HUES64 (cell line): ENCODE results near the gene CADM2.

ENCODE experiments used
- H3K27ac ChIP-seq: 2 replicates; pipeline ENCODE4 v1.7.0; 2013; ENCODE audit warnings: low read depth, low read length, inconsistent platforms
- H3K27me3 ChIP-seq: 2 replicates; pipeline ENCODE4 v1.6.1; 2013; ENCODE audit warnings: mild to moderate bottlenecking, low read length; ENCODE audit not compliant: insufficient read depth
- H3K36me3 ChIP-seq: 2 replicates; pipeline ENCODE4 v1.6.1; 2013; ENCODE audit warnings: mild to moderate bottlenecking, low read length; ENCODE audit not compliant: insufficient read depth
- H3K4me1 ChIP-seq: 2 replicates; pipeline ENCODE4 v1.6.1; 2013; ENCODE audit warnings: mild to moderate bottlenecking, low read length, moderate library complexity; ENCODE audit not compliant: insufficient read depth
- H3K4me3 ChIP-seq: 2 replicates; pipeline ENCODE4 v1.5.1; 2013; ENCODE audit warnings: mild to moderate bottlenecking, low read length, moderate library complexity
- H3K9ac ChIP-seq: 2 replicates; pipeline ENCODE4 v1.6.1; 2013; ENCODE audit warnings: mild to moderate bottlenecking, low read depth, low read length
- H3K9me3 ChIP-seq: 2 replicates; pipeline ENCODE4 v1.6.1; 2013; ENCODE audit warnings: low read depth, low read length; ENCODE audit not compliant: insufficient read depth
- WGBS: fragments of 150-250, 120-280 bp; methylation state at CpG from one replicate; pipeline ENCODE4 v1.1.7; 2013; ENCODE audit warnings: missing lambda C conversion rate; 5-methylcytosine and 5-hydroxymethylcytosine counted together

Gene CADM2

DNA sequence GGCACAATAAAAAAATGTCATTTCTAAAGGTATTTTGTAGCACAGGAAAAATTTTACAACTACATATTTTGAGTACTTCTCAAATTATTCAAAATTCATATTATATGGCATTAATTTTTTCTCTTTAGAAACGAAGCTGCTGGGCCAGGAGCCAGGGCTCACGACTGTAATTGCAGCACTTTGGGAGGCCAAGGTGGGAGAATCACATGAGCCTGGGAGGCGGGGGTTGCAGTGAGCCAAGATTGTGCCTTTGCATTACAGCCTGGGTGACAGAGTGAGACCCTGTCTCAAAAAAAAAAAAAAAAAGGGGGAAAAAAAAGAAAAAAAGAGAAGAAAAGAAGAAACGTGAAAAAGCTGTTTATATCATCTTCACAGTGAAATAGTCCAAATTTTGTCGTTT, 62.0 kb downstream of the CADM2 start:
- peaks cover 21% of the 10 kb centered on the region for H3K4me1 ChIP-seq
- H3K27me3 ChIP-seq = no peaks in the 10 kb centered on the region
- no peak overlapping the region for H3K4me3 ChIP-seq
- 78% methylated on average over 5 of the region's 5 CpGs for WGBS
- H3K9ac ChIP-seq = no peak overlapping the region
- H3K36me3 ChIP-seq = no peaks in the 10 kb centered on the region
- no peak overlapping the region for H3K27ac ChIP-seq
- H3K9me3 ChIP-seq = no peaks in the 10 kb centered on the region

DNA sequence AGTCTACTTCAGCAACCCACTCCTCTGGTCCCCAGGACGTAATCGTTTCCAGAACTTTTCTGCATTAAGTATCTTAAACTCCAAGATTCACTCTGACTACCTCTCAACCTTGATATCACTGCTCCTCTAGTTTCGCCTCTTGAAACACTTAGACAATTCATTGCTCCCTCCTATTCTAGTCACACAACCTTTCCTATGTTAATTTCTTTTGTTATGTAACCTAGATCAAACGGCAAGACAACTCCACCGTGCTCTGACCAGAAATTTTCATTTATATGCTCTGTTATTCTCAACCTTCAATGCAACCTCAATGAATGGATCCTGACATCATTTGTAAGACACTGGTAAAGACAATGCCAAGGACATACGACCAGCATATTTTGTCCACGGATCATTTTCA, 71.3 kb downstream of the CADM2 start:
- peaks cover 24% of the 10 kb centered on the region for H3K4me1 ChIP-seq
- no peaks in the 10 kb centered on the region for H3K9me3 ChIP-seq
- 58% methylated on average over 7 of the region's 7 CpGs for WGBS
- H3K27ac ChIP-seq = no peak overlapping the region
- no peak overlapping the region for H3K4me3 ChIP-seq
- H3K36me3 ChIP-seq = no peaks in the 10 kb centered on the region
- H3K27me3 ChIP-seq = no peaks in the 10 kb centered on the region
- no peak overlapping the region for H3K9ac ChIP-seq

DNA sequence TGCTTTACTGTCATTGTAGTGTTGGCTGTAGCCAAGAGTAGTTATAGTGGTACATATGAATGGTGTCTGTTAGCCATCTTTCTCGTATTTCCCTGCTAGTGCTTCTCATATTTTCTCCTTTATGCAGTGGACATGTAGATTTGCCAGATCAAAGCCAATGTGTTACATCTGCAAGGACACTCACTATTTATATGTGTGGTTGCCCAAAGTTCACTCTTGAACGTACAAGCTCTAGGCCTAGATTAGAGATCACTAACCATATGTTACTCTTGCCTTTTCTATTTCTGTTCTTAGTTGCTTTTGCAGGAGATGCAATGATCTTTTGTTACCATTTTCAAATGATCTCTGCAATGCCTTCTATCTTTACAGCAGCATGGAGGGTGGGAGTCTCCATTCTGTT, 78.4 kb downstream of the CADM2 start:
- H3K9me3 ChIP-seq = no peaks in the 10 kb centered on the region
- no peak overlapping the region for H3K4me3 ChIP-seq
- H3K27me3 ChIP-seq = no peaks in the 10 kb centered on the region
- no peak overlapping the region for H3K27ac ChIP-seq
- peaks cover 9% of the 10 kb centered on the region; the same call in 1 of the 2 replicates for H3K4me1 ChIP-seq
- no peaks in the 10 kb centered on the region for H3K36me3 ChIP-seq
- 94% methylated on average over 2 of the region's 2 CpGs for WGBS
- H3K9ac ChIP-seq = no peak overlapping the region

DNA sequence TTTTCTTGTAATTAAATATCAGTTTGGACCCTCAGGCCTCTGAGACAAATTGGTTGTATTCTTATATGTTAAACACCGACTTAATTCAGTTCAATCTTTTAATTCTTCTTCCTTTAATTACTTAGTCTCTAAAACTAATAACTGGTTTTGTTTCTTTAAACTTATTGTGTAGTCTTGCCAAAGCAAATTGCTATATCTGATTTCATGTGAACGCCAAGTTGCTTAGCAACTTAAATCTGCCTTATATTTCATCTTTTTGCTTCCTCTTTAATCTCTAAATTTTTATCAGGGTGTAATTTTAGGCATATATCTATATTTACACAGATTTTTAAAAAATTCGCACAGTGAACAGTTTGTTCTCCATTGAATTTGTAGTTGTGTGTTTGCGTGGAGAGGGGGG, 82.2 kb downstream of the CADM2 start:
- H3K27ac ChIP-seq = no peak overlapping the region
- no peaks in the 10 kb centered on the region for H3K27me3 ChIP-seq
- H3K9me3 ChIP-seq = no peaks in the 10 kb centered on the region
- H3K4me1 ChIP-seq = peaks cover 9% of the 10 kb centered on the region; the same call in 1 of the 2 replicates
- H3K36me3 ChIP-seq = no peaks in the 10 kb centered on the region
- no peak overlapping the region for H3K4me3 ChIP-seq
- WGBS = 96% methylated on average over 3 of the region's 4 CpGs
- no peak overlapping the region for H3K9ac ChIP-seq

DNA sequence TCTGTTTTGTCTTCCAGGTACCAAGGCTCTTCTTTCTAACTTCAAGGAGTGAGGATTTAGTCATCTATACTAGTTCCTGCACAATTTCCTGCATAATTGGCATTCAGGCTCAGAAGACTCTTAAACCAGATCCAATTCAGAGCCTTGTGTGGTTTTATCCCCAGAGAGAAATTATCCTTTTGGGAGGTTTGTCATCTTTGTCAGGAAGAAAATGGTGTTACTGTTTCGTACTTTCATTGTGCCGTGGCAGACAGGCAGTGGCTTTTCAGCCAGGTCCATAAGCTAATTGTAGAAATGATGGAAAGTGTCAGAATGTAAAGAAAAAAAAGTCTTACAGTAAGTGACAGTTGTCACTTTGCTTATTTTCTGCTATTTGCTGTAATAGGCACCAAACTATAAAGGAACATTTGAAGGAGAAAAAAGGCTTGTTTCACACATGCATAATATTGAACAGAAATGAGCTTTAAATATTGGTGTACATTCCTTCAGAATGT, 82.8 kb downstream of the CADM2 start:
- H3K4me3 ChIP-seq = no peak overlapping the region

DNA sequence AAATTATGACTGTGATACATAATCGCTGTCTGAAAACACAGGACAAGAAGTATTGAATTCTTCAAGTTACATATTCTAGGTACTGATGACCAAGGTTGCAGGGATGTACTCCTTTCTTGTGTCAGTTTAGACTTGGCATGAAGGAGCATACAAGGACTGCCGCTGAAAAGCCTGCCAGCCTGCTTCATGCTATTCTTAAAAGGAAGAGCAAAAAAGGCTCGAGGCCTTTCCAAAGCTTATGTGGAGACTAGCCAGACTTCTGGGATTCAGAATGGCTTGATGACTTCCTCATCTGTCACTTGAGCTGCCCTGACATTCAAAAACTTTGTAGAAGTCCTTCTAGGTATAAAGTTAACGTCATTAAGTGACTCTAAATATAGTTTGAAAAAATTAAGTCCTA, 92.0 kb downstream of the CADM2 start:
- H3K27ac ChIP-seq = no peak overlapping the region

More for the DNA sequence above, 82.8 kb downstream of the CADM2 start:
- H3K36me3 ChIP-seq = no peaks in the 10 kb centered on the region
- no peaks in the 10 kb centered on the region for H3K9me3 ChIP-seq
- H3K27me3 ChIP-seq = no peaks in the 10 kb centered on the region
- H3K27ac ChIP-seq = no peak overlapping the region
- 94% methylated on average over 2 of the region's 2 CpGs for WGBS
- H3K4me1 ChIP-seq = peaks cover 9% of the 10 kb centered on the region; the same call in 1 of the 2 replicates
- H3K9ac ChIP-seq = no peak overlapping the region

DNA sequence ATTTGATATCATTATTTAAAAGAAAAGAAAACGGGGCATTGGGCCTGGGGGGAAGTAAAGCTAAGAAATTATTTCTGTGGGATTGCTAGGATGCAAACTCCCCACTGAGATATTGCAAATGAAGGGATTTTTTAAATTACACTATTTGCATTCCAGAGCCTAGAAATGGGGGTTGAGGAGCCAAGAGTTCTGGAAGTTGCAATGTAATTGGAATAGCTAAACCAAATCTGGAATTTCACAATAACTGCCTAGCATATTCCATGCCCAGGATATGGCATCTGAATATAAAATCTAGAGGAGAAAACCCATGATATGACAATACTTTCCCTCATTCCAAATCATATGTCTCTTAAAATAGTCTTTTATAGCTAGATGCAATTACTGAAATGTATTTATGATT, 93.0 kb downstream of the CADM2 start:
- no peaks in the 10 kb centered on the region for H3K36me3 ChIP-seq
- no CpG with 5 or more reads among the region's 1 CpG for WGBS

More for the DNA sequence above, 92.0 kb downstream of the CADM2 start:
- 96% methylated on average over 3 of the region's 4 CpGs for WGBS
- H3K4me1 ChIP-seq = peaks cover 6% of the 10 kb centered on the region; the same call in 1 of the 2 replicates
- H3K9me3 ChIP-seq = no peaks in the 10 kb centered on the region
- no peaks in the 10 kb centered on the region for H3K36me3 ChIP-seq
- H3K4me3 ChIP-seq = no peak overlapping the region
- no peaks in the 10 kb centered on the region for H3K27me3 ChIP-seq
- no peak overlapping the region for H3K9ac ChIP-seq

DNA sequence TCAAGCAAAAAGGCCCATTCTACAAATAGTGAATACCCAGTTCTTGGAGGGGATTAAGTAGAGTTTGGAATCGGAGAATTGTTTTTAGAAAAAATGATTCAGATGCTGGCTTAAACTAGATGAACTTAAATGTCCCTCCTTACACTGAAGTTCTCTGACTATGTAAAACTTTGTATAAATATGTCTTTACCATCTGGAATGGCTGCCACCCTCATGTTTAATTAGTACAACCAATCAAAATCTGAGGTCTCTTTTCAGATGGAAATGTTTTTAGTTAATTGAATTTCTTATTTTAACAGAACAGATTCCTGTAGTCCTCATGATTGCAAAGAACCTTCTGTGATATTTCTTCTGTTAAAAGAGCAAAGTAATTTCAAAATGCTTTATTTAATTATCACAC, 94.8 kb downstream of the CADM2 start:
- Histone ChIP-seq H3K4me3 (no peak overlapping the region), H3K9me3 (no peaks in the 10 kb centered on the region), H3K4me1 (peaks cover 6% of the 10 kb centered on the region; the same call in 1 of the 2 replicates), H3K27ac (no peak overlapping the region), H3K9ac (no peak overlapping the region), H3K36me3 (no peaks in the 10 kb centered on the region), H3K27me3 (no peaks in the 10 kb centered on the region)
- no CpG with 5 or more reads among the region's 1 CpG for WGBS

More for the DNA sequence above, 93.0 kb downstream of the CADM2 start:
- no peak overlapping the region for H3K4me3 ChIP-seq
- H3K9me3 ChIP-seq = no peaks in the 10 kb centered on the region
- H3K4me1 ChIP-seq = peaks cover 6% of the 10 kb centered on the region; the same call in 1 of the 2 replicates
- no peak overlapping the region for H3K9ac ChIP-seq
- no peak overlapping the region for H3K27ac ChIP-seq
- no peaks in the 10 kb centered on the region for H3K27me3 ChIP-seq

DNA sequence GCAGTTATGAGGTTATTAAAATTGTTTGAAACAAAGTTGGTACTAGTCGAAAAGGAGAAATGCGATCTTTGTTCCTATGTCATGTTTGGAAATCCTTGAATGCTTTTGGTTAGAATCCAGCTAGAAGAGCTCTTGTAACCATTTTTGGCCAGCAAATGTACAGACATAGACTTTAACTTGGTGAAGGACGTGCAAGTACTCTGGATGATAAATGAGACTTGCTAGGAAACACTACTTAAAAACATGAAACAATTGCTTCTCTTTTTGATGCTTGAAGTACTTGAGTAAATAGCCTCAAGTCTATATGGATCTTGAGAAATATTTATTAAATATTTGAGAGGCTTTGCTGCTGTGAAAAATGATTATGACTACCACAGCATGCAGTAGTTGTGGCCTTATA, 95.8 kb downstream of the CADM2 start:
- Histone ChIP-seq H3K27me3 (no peaks in the 10 kb centered on the region), H3K4me1 (peaks cover 6% of the 10 kb centered on the region; the same call in 1 of the 2 replicates), H3K36me3 (no peaks in the 10 kb centered on the region), H3K4me3 (no peak overlapping the region), H3K9ac (no peak overlapping the region), H3K27ac (no peak overlapping the region), H3K9me3 (no peaks in the 10 kb centered on the region)
- 95% methylated on average over 3 of the region's 3 CpGs for WGBS

DNA sequence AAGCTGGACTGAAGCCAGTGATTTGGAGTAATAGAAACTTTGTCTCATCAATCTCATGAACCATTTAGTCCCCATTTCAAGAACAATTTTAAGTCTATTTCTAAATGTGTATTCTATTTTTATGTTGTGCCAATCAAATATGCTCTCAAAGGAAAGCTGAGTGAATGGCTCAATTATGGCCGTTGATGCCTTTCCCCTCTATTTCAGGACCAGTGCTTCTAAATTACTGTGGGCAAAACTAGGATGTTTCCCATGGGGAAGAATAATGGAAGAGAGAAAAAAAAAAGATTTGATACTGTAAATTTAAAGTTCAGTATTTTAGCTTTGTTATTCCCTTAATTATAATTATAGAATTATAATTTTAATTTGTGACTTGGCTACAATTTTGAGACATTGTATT, 110.1 kb downstream of the CADM2 start:
- Histone ChIP-seq H3K36me3 (no peaks in the 10 kb centered on the region), H3K9ac (no peak overlapping the region), H3K4me1 (peaks cover 6% of the 10 kb centered on the region; the same call in 1 of the 2 replicates), H3K9me3 (no peaks in the 10 kb centered on the region), H3K27ac (no peak overlapping the region), H3K4me3 (no peak overlapping the region), H3K27me3 (no peaks in the 10 kb centered on the region)
- 88% methylated on average over 1 of the region's 1 CpG for WGBS

DNA sequence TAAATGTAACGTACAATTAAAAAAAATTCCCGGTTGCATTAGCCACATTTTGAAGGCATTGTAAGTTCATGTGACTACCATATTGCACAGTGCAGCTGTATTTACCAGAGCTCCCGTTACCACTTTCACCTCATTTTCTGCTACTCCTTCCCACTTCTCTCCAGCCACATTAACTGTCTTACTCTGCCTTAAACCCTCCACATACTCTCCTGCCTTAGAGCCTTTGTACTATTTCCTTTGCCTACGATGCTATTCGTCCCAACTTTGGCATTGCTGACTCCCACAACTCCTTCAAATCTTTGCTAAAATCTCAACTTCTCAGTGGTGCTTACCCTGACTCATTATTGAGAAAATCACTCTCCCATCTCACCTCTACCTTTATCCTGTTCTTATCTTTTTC, 115.2 kb downstream of the CADM2 start:
- H3K4me3 ChIP-seq = no peak overlapping the region
- H3K9me3 ChIP-seq = no peaks in the 10 kb centered on the region
- 86% methylated on average over 5 of the region's 5 CpGs for WGBS
- no peak overlapping the region for H3K27ac ChIP-seq
- no peak overlapping the region for H3K9ac ChIP-seq
- H3K36me3 ChIP-seq = no peaks in the 10 kb centered on the region
- peaks cover 13% of the 10 kb centered on the region for H3K4me1 ChIP-seq
- no peaks in the 10 kb centered on the region for H3K27me3 ChIP-seq

DNA sequence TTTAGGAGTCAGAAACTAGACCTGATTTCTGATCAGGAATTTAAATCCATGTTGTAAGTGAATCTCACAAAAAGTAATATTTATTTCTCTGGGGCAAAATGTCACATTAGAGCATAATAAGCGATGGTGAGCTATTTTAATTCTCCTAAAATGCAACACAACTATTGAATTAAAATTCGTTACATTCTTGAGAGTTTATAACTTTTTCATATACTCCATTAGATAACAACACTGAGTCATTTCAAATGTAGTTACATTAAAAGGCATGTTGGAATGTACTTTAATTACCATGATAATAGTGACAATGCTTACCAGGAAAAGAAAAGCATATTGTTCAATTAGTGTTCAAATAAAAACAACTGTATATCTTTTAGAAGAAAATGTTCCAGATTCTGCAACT, 116.9 kb downstream of the CADM2 start:
- Histone ChIP-seq H3K9me3 (no peaks in the 10 kb centered on the region), H3K27ac (no peak overlapping the region), H3K27me3 (no peaks in the 10 kb centered on the region), H3K36me3 (no peaks in the 10 kb centered on the region), H3K9ac (no peak overlapping the region), H3K4me1 (peaks cover 13% of the 10 kb centered on the region), H3K4me3 (no peak overlapping the region)
- 75% methylated on average over 2 of the region's 2 CpGs for WGBS
